ENCODE results near the gene MTERF4.

- TF ChIP-seq, protein P1, sequence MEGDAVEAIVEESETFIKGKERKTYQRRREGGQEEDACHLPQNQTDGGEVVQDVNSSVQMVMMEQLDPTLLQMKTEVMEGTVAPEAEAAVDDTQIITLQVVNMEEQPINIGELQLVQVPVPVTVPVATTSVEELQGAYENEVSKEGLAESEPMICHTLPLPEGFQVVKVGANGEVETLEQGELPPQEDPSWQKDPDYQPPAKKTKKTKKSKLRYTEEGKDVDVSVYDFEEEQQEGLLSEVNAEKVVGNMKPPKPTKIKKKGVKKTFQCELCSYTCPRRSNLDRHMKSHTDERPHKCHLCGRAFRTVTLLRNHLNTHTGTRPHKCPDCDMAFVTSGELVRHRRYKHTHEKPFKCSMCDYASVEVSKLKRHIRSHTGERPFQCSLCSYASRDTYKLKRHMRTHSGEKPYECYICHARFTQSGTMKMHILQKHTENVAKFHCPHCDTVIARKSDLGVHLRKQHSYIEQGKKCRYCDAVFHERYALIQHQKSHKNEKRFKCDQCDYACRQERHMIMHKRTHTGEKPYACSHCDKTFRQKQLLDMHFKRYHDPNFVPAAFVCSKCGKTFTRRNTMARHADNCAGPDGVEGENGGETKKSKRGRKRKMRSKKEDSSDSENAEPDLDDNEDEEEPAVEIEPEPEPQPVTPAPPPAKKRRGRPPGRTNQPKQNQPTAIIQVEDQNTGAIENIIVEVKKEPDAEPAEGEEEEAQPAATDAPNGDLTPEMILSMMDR (IDR thresholded peaks at IDR 0.05) = no peak
- TF ChIP-seq EP300 (IDR thresholded peaks at IDR 0.05) = no peak
Measured at GRCh38 chr2:241116606-241117560, 14.8 kb upstream of the MTERF4 start.
